ENCODE measurements around the gene SLC18A3.

Gene SLC18A3

GRCh38 chr10:49612513-49613164, 2.5 kb downstream of the SLC18A3 start:
- no peak for DNase-seq

GRCh38 chr10:49613165-49613881, 3.2 kb downstream of the SLC18A3 start:
- no peak for DNase-seq

- no peak for DNase-seq
Measured at GRCh38 chr10:49613882-49614241, 3.8 kb downstream of the SLC18A3 start, which contains the start of gene CHAT. Gene CHAT (plus strand): TSS chr10:49614037. CDS start chr10:49614190, 153 bp downstream.

GRCh38 chr10:49614242-49615198, 4.4 kb downstream of the SLC18A3 start:
- DNase-seq, result no peak

GRCh38 chr10:49615213-49615612, 5.1 kb downstream of the SLC18A3 start:
- no peak for DNase-seq

DNA sequence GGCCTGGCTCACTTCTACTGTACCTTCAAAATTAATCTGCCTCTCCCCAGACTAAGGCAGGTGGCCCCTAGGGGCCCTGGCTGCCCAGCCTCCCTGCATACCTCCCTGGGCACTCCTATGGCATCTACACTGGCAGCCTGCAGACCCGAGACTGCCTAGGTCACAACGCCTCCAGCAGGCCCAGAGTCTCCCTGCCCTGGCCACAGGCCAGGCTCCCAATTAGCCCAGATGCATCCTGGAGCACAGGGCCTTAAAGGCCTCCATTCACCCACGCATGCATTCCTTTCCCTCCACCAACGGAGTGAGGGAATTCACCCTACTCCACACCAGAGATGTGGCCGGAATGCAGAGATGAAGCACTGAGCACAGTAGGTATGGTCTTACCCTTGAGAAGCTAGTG, 5.6 kb downstream of the SLC18A3 start:
- no peak for DNase-seq

DNA sequence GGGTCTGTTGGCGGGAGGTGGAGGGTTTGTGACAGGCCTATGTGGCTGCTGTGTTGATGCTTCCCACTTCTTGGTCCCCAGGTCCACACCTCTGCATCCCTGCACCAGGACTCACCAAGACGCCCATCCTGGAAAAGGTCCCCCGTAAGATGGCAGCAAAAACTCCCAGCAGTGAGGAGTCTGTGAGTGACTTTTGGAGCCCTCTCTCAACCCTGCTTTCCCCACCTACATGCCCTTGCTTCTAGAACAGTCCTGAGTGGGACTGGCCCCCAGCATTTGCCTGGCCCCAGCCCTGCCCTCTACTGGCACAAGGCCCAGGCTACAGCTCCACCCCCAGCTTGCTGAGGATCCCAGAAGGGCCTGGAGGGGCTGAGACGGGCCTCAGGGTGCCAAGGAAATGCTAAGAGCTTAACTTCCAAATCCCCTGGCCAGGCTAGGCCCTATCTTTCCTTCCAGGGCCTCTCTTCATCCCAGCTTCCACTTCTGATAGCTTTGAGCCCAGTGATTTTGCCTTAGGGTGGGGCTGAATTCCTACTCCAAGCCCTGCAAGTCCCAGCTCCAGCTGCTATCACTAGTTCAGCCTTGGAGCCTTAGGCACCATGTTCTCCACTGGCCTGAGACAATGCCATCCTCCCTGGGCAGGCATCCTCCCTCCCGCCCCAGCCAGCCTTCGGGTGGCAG, 6.5 kb downstream of the SLC18A3 start:
- DNase-seq, result no peak

GRCh38 chr10:49617121-49618020, 7.3 kb downstream of the SLC18A3 start:
- DNase-seq, result no peak

DNA sequence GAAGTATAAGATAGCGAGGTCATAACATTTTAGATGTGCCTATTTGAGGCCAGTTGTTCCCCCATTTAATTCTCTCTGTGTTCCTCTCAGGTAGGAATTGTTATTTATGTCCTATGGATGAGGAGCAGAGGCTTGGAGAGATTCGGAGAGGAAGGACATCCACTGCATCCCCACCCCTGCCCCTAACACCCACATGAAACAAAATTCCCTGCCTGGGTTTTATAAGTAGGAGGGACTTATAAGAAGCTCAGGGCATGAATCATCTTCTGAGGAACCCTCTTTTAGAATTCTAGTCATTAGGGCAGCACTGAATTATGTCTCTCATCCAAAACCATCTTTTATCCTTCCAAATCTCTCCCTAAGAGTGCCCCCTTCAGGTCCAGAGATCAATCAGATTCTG, 8.7 kb downstream of the SLC18A3 start:
- no peak for DNase-seq

GRCh38 chr10:49619613-49620012, 9.5 kb downstream of the SLC18A3 start:
- no peak for DNase-seq

DNA sequence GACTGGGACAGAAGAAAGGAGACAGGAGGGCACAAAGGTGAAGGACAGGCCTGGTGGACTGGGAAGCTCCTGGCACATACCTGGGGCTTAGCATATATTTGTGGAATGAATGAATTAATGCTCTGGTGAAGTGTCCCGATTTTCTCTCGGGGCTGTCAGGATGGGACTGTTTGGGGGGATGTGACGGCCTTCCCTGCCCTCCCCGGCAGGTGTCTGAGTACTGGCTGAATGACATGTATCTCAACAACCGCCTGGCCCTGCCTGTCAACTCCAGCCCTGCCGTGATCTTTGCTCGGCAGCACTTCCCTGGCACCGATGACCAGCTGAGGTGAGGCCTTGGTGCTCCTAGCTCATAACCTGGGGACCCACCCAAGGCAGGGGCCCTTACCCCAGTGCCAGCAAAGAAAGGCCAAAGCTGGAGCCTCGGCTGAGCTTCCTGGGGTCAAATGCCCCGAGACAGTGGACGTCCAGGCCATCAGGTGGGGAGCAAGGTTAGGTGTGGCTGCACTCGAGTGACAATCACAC, 10.2 kb downstream of the SLC18A3 start:
- no peak for DNase-seq

- DNase-seq, result no peak
Measured at GRCh38 chr10:49620841-49621378, 10.8 kb downstream of the SLC18A3 start.

DNA sequence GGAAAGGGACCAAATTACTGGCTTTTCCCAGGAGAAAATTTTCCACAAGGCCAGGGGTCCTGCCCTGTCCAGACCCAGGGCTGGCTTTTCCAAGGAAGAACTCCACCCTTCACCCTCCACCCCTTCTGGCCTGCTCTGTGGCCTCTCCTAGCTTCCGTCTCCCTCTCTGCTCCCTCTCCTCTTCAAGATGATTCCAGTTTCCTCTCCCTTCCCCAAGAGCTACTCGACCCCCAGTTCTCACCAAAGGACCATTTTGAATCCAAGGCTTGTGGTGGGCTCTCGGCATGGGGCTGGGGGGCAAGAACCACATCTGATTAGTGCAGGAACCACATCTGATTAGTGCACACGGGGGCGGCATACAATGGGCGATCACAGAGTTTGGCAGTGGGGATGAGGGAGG, 11.5 kb downstream of the SLC18A3 start:
- no peak for DNase-seq

- no peak for DNase-seq
Measured at GRCh38 chr10:49622426-49623425, 12.6 kb downstream of the SLC18A3 start.

DNA sequence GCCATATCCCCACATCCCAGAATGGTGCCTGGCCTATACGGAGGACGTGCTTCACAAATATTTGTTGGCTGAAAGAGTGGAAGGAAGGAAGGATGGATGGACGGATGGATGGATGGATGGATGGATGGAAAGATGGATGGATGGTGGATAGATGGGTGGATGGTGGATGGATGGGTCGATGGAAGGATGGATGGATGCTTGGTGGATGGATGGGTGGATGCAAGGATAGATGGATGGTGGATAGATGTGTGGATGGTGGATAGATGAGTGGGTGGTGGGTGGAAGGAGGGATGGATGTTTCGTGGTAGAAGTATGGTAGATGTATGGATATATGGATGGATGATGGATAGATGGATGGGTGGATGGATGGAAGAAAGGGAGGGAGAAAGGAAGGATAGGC, 14.5 kb downstream of the SLC18A3 start:
- DNase-seq, result no peak

DNA sequence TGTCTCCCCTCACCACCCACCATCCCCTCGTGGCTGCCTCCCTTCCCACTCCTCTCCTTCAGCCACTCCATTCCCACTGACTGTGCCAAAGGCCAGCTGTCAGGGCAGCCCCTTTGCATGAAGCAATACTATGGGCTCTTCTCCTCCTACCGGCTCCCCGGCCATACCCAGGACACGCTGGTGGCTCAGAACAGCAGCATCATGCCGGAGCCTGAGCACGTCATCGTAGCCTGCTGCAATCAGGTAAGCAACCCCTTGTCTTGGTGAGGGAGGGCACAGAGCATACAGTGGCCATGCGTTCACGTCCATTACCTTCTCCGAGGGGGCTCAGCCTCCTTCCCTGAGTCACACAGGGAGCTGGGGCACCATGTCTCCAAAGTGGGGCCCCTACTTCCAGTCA, 15.3 kb downstream of the SLC18A3 start:
- no peak for DNase-seq

DNA sequence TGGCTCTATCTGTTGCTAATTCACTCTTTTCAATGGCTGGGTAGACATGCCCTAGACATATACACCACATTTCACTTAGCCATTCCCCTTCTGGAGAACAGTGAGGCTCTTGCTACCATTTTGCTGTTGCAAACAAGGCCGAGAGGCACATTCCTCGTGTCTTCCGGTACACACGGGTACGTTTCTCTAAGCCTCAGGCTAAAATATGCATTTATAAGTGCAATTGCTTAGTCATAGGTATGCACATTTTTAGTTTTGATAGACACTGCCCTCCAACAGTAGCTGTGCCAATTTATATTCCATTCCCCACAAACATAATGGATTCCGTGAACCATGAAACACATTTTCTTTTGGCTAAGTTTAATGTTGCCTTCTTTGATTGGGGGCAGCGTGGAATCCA, 16.9 kb downstream of the SLC18A3 start:
- DNase-seq, result no peak

- DNase-seq, result no peak
Measured at GRCh38 chr10:49627644-49628247, 17.6 kb downstream of the SLC18A3 start.

GRCh38 chr10:49628599-49628998, 18.5 kb downstream of the SLC18A3 start:
- DNase-seq, result no peak

Measured in activated CD4-positive, alpha-beta T cell treated with anti-CD3 and anti-CD28 coated beads for 4 hours (primary cell).